HCT116 (cell line): ENCODE results near the gene MMP13. TPM values are rescaled to one million over a fixed set of nuclear protein-coding genes. Genes with fewer than 3 reads are reported as not detected.

ENCODE experiments used
- ATAC-seq: fragments of 200-7000 bp; cut with Tn5 transposase; 2 replicates; pipeline ENCODE4 v1.9.1; 2020; ENCODE audit warnings: mild to moderate bottlenecking, moderate library complexity
- BruUV-seq: library from RNA; stranded (reverse); fragments of 400-500 nt; replicated peaks from 2 replicates; lab custom pipeline; 2021; lab: Mats Ljungman, UMichigan
- CTCF ChIA-PET: fragments of 300-600 bp; sonication (Branson Sonifier 250); formaldehyde crosslinking; loops from one replicate; lab custom pipeline; 2021; ENCODE audit warnings: antibody characterized with exemption; lab: Charles Lee
- POLR2A ChIA-PET: fragments of 300-600, 350-600 bp; sonication (Branson Sonifier 250); formaldehyde crosslinking; loops from one replicate; lab custom pipeline; 2021; ENCODE audit warnings: antibody characterized with exemption; lab: Charles Lee
- RAD21 ChIA-PET, 2 experiments: fragments of 300-600 bp; sonication (Branson Sonifier 250); formaldehyde crosslinking; loops; one replicate each; lab custom pipeline; 2023; ENCODE audit warnings: low total read pairs in 2 of 2; ENCODE audit not compliant: uncharacterized antibody in 2 of 2, unreplicated experiment in 2 of 2, low non-redundant PET in 1 of 2; lab: Charles Lee
- DNase-seq: peaks from one replicate; pipeline ENCODE4 v3.0.0-alpha.2; 2010; ENCODE audit warnings: low read depth, low spot score
- H2AFZ ChIP-seq: fragments of 200-600 bp; shearing (Covaris generic), sonication (generic); 2 replicates; pipeline ENCODE4 v1.6.1; 2017; ENCODE audit warnings: low read depth, mixed run types, mixed read lengths, antibody characterized with exemption, low read length; ENCODE audit not compliant: poor library complexity, severe bottlenecking
- H3K27ac ChIP-seq: 2 replicates; pipeline ENCODE4 v1.5.1; 2012; ENCODE audit warnings: low read depth, low read length
- H3K27me3 ChIP-seq: fragments of 200-600 bp; sonication (generic); 2 replicates; pipeline ENCODE4 v1.6.1; 2016; ENCODE audit warnings: mixed run types, low read length, mixed read lengths; ENCODE audit not compliant: insufficient read depth
- H3K36me3 ChIP-seq, 2 experiments: fragments of 200-500 bp in 1 of 2; fragments of 200-600 bp in 1 of 2; sonication (Bioruptor generic) in 1 of 2; sonication (generic) in 1 of 2; 2 replicates each; pipeline versions ENCODE4 v1.5.1 to v1.6.1; 2014 to 2016; ENCODE audit warnings: low read length in 2 of 2, inconsistent platforms in 1 of 2, mixed read lengths in 1 of 2, mixed run types in 1 of 2; ENCODE audit not compliant: insufficient read depth in 2 of 2, control insufficient read depth in 1 of 2
- H3K4me1 ChIP-seq, 2 experiments: fragments of 200-600 bp in 1 of 2; sonication (generic) in 1 of 2; 2 replicates each; pipeline versions ENCODE4 v1.5.1 to v1.6.1; 2012 to 2017; ENCODE audit warnings: low read length in 2 of 2, inconsistent platforms in 1 of 2, mild to moderate bottlenecking in 1 of 2, mixed read lengths in 1 of 2, mixed run types in 1 of 2, moderate library complexity in 1 of 2; ENCODE audit not compliant: insufficient read depth in 2 of 2, control insufficient read depth in 1 of 2
- H3K4me2 ChIP-seq: fragments of 200-600 bp; sonication (generic); 2 replicates; pipeline ENCODE4 v1.6.1; 2017; ENCODE audit warnings: mixed run types, low read length, mixed read lengths
- H3K4me3 ChIP-seq, 2 experiments: fragments of 200-600 bp in 1 of 2; sonication (generic) in 1 of 2; replicated peaks in 1 of 2; 2 replicates each; pipeline ENCODE4 v1.5.1; 2011 to 2016; ENCODE audit warnings: low read length in 2 of 2, control low read depth in 1 of 2, low read depth in 1 of 2, mild to moderate bottlenecking in 1 of 2, mixed read lengths in 1 of 2, mixed run types in 1 of 2
- H3K79me2 ChIP-seq: fragments of 200-600 bp; sonication (generic); 2 replicates; pipeline ENCODE4 v1.6.1; 2017; ENCODE audit warnings: mild to moderate bottlenecking, mixed run types, low read length, moderate library complexity, mixed read lengths; ENCODE audit not compliant: insufficient read depth
- H3K9ac ChIP-seq: fragments of 200-600 bp; sonication (generic); 2 replicates; pipeline ENCODE4 v1.6.1; 2016; ENCODE audit warnings: low read length, mixed read lengths
- H3K9me2 ChIP-seq: fragments of 200-600 bp; sonication (generic), shearing (Covaris generic); 2 replicates; pipeline ENCODE4 v1.6.1; 2017; ENCODE audit warnings: mixed run types, mild to moderate bottlenecking, moderate library complexity; ENCODE audit not compliant: insufficient read depth
- H3K9me3 ChIP-seq, 2 experiments: fragments of 200-500 bp in 1 of 2; fragments of 200-600 bp in 1 of 2; sonication (Bioruptor generic) in 1 of 2; sonication (generic) in 1 of 2; 2 replicates each; pipeline ENCODE4 v1.6.1; 2014 to 2017; ENCODE audit warnings: low read length in 2 of 2, mixed read lengths in 2 of 2, inconsistent platforms in 1 of 2, low read depth in 1 of 2, mild to moderate bottlenecking in 1 of 2, mixed run types in 1 of 2, moderate library complexity in 1 of 2; ENCODE audit not compliant: control insufficient read depth in 1 of 2, insufficient read depth in 1 of 2
- H4K20me1 ChIP-seq: fragments of 200-600 bp; sonication (generic), shearing (Covaris generic); 2 replicates; pipeline ENCODE4 v1.6.1; 2017; ENCODE audit warnings: mixed run types, mild to moderate bottlenecking, moderate library complexity; ENCODE audit not compliant: insufficient read depth
- ELF1 ChIP-seq: IDR thresholded peaks from 2 replicates; pipeline ENCODE4 v1.6.1; 2012; ENCODE audit warnings: low read depth, borderline replicate concordance
- POLR2A ChIP-seq: IDR thresholded peaks from 2 replicates; pipeline ENCODE4 v1.7.0; 2011; ENCODE audit warnings: borderline replicate concordance; ENCODE audit not compliant: insufficient read depth, insufficient read length; ENCODE audit errors: extremely low read depth
- REST ChIP-seq: IDR thresholded peaks from 2 replicates; pipeline ENCODE4 v1.6.1; 2012; ENCODE audit warnings: low read depth
- SIN3A ChIP-seq: IDR thresholded peaks from 2 replicates; pipeline ENCODE4 v1.6.1; 2012; ENCODE audit warnings: low read depth
- SRF ChIP-seq: IDR thresholded peaks from 2 replicates; pipeline ENCODE4 v1.6.1; 2012; ENCODE audit warnings: low read depth
- intact Hi-C: fragments of 100-400 bp; cut with micrococcal nuclease; formaldehyde crosslinking; loops from 2 replicates; pipeline ENCODE4 v1.10.0; 2022
- total RNA-seq: library from RNA; stranded (reverse); gene quantifications from one replicate; pipeline ENCODE4 v1.2.1, GENCODE V29; 2021; ENCODE audit not compliant: unreplicated experiment

MMP13 gene
- total RNA-seq, 1 experiment from 2014 or later: not detected

- 0 out of 4 replicates have a peak, but pooled peaks cover 0 to 3% of the 10 kb centered on the region in 2 experiments for H3K4me1 ChIP-seq
- CTCF ChIA-PET: no interaction called here
- no peaks in the 10 kb centered on the region for H3K9me2 ChIP-seq
- H3K27me3 ChIP-seq: no peaks in the 10 kb centered on the region
- no peaks in the 10 kb centered on the region for H4K20me1 ChIP-seq
- TF ChIP-seq SRF: no peak
- no peaks in the 10 kb centered on the region for H3K9me3 ChIP-seq
- no TSS peak for BruUV-seq
- RAD21 ChIA-PET: no interaction called here
- no peak overlapping the region for H3K27ac ChIP-seq
- peak overlapping the region; percentile 45 for H2AFZ ChIP-seq
- POLR2A ChIA-PET: no interaction called here
- H3K9ac ChIP-seq: no peak overlapping the region
- H3K36me3 ChIP-seq: no peaks in the 10 kb centered on the region
- H3K79me2 ChIP-seq: no peaks in the 10 kb centered on the region
- no peak overlapping the region for H3K4me2 ChIP-seq
- no peak for DNase-seq
- ATAC-seq: no peak
- intact Hi-C loops: no loop called here
- H3K4me3 ChIP-seq: no peak overlapping the region
Measured at GRCh38 chr11:102957953-102958352, 2.4 kb upstream of the MMP13 start.

- no peak for ATAC-seq
- H3K9ac ChIP-seq: no peak overlapping the region
- H3K4me1 ChIP-seq: 0 out of 4 replicates have a peak, but pooled peaks cover 0 to 2% of the 10 kb centered on the region in 2 experiments
- H3K79me2 ChIP-seq: no peaks in the 10 kb centered on the region
- intact Hi-C loops: no loop called here
- ChIA-PET POLR2A (no interaction called here), RAD21 (no interaction called here)
- H3K36me3 ChIP-seq: no peaks in the 10 kb centered on the region
- H3K9me3 ChIP-seq: no peaks in the 10 kb centered on the region
- TF ChIP-seq REST (no peak), ELF1 (no peak), POLR2A (no peak), SIN3A (no peak)
- TF ChIP-seq, all 23 proteins: peak for 0
- Histone ChIP-seq H3K4me2 (no peak overlapping the region), H3K4me3 (no peak overlapping the region), H4K20me1 (no peaks in the 10 kb centered on the region), H3K27me3 (no peaks in the 10 kb centered on the region), H2AFZ (no peak overlapping the region), H3K27ac (no peak overlapping the region), H3K9me2 (no peaks in the 10 kb centered on the region)
- no TSS peak for BruUV-seq
- no peak for DNase-seq
- CTCF ChIA-PET: no interaction called here
Measured at GRCh38 chr11:102950622-102951081, 4.9 kb downstream of the MMP13 start.
